Ectodermal cell (in vitro differentiated cells): ENCODE data around the gene RHEB.
A peak's percentile ranks its signal among the peaks of the same experiment; 100 is the strongest.

ENCODE experiments used
- H3K27ac ChIP-seq: 2 replicates; pipeline ENCODE4 v1.7.0; 2013; ENCODE audit warnings: mild to moderate bottlenecking, low read depth, low read length; ENCODE audit not compliant: insufficient read depth, poor library complexity, severe bottlenecking
- H3K27me3 ChIP-seq: 2 replicates; pipeline ENCODE4 v1.7.0; 2013; ENCODE audit warnings: mild to moderate bottlenecking, low read length; ENCODE audit not compliant: insufficient read depth, control insufficient read depth, poor library complexity, severe bottlenecking
- H3K36me3 ChIP-seq: one replicate; pipeline ENCODE4 v1.7.0; 2013; ENCODE audit warnings: low read length; ENCODE audit not compliant: control insufficient read depth, insufficient read depth
- H3K4me1 ChIP-seq: one replicate; pipeline ENCODE4 v1.7.0; 2013; ENCODE audit warnings: low read length; ENCODE audit not compliant: control insufficient read depth, insufficient read depth
- H3K4me3 ChIP-seq: 2 replicates; pipeline ENCODE4 v1.7.0; 2013; ENCODE audit warnings: low read depth, low read length, control low read depth; ENCODE audit not compliant: insufficient read depth
- H3K9me3 ChIP-seq: 2 replicates; pipeline ENCODE4 v1.7.0; 2013; ENCODE audit warnings: mild to moderate bottlenecking, low read length, moderate library complexity; ENCODE audit not compliant: control insufficient read depth
- WGBS, 2 experiments: methylation state at CpG; one replicate each; pipeline ENCODE4 v1.1.7; 2013; ENCODE audit warnings: missing lambda C conversion rate in 2 of 2; 5-methylcytosine and 5-hydroxymethylcytosine counted together

RHEB gene

GRCh38 chr7:151504715-151505326 lies 14.9 kb downstream of the RHEB start:
- Histone ChIP-seq H3K4me1 (peaks cover 14% of the 10 kb centered on the region), H3K27me3 (no peaks in the 10 kb centered on the region), H3K4me3 (no peak overlapping the region), H3K9me3 (no peaks in the 10 kb centered on the region), H3K27ac (no peak overlapping the region), H3K36me3 (no peaks in the 10 kb centered on the region)
- 89 to 90% methylated on average over 4 of the region's 4 CpGs for WGBS, 2 experiments

GRCh38 chr7:151503902-151504714 lies 15.6 kb downstream of the RHEB start:
- Histone ChIP-seq H3K4me1 (peaks cover 10% of the 10 kb centered on the region), H3K4me3 (no peak overlapping the region), H3K27ac (no peak overlapping the region), H3K27me3 (no peaks in the 10 kb centered on the region), H3K9me3 (no peaks in the 10 kb centered on the region), H3K36me3 (no peaks in the 10 kb centered on the region)
- 89 to 93% methylated on average over 7 of the region's 7 CpGs for WGBS, 2 experiments

DNA sequence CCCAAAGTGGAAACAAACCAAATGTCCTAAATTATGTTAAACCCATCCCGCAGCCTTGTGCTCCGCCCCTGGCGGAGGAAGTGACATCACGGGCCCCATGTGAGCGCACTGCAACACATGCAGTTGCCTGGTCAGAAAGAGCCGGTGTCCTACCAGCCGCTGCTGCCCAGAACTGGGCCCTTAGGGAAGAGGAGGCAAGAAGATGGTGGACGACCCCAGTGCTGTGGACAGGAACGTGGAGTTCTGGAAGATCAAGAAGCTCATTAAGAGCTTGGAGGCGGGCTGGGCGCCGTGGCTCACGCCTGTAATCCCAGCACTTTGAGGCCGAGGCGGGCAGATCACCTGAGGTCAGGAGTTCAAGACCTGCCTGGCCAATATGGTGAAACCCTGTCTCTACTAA lies 18.0 kb downstream of the RHEB start:
- Histone ChIP-seq H3K36me3 (no peaks in the 10 kb centered on the region), H3K4me3 (no peak overlapping the region), H3K27ac (no peak overlapping the region), H3K9me3 (no peaks in the 10 kb centered on the region), H3K4me1 (peaks cover 8% of the 10 kb centered on the region), H3K27me3 (no peaks in the 10 kb centered on the region)
- WGBS, 2 experiments, result 95 to 96% methylated on average over 15 of the region's 15 CpGs

DNA sequence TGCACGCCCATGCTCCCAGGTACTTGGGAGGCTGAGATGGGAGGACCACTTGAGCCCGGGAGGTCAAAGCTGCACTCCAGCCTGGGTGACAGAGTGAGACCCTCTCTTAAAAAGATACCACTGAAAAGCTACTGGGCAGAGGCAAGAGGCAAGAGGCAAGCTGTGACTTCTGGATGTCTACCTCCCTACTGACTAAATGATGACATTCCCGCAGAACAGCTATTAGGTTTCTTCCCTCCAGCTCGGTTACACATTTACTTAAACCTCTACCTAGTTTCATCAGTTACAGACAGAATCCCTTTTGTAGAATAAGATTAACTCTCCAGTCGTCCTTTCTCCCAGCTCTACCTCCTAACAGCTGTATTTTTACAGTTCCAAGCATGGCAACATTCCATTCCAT lies 21.2 kb downstream of the RHEB start:
- Histone ChIP-seq H3K27ac (no peak overlapping the region), H3K36me3 (no peaks in the 10 kb centered on the region), H3K4me1 (peaks cover 12% of the 10 kb centered on the region), H3K4me3 (no peak overlapping the region), H3K27me3 (no peaks in the 10 kb centered on the region), H3K9me3 (no peaks in the 10 kb centered on the region)
- 88 to 92% methylated on average over 5 of the region's 5 CpGs for WGBS, 2 experiments

- Histone ChIP-seq H3K27ac (no peak overlapping the region), H3K4me3 (no peak overlapping the region), H3K4me1 (peaks cover 12% of the 10 kb centered on the region), H3K27me3 (no peaks in the 10 kb centered on the region), H3K9me3 (no peaks in the 10 kb centered on the region), H3K36me3 (no peaks in the 10 kb centered on the region)
- 93 to 98% methylated on average over 10 of the region's 10 CpGs for WGBS, 2 experiments
These were observed 22.3 kb downstream of the RHEB start for GRCh38 chr7:151497306-151497871.

GRCh38 chr7:151495360-151495759 lies 24.3 kb downstream of the RHEB start:
- Histone ChIP-seq H3K36me3 (no peaks in the 10 kb centered on the region), H3K9me3 (no peaks in the 10 kb centered on the region), H3K27me3 (no peaks in the 10 kb centered on the region), H3K4me3 (no peak overlapping the region), H3K4me1 (peaks cover 12% of the 10 kb centered on the region), H3K27ac (no peak overlapping the region)
- 87 to 88% methylated on average over 2 of the region's 2 CpGs for WGBS, 2 experiments

GRCh38 chr7:151494298-151495284 lies 25.1 kb downstream of the RHEB start:
- 37 to 43% methylated on average over 12 to 13 of the region's 13 CpGs for WGBS, 2 experiments
- no peaks in the 10 kb centered on the region for H3K9me3 ChIP-seq

GRCh38 chr7:151493083-151493482 lies 26.6 kb downstream of the RHEB start:
- Histone ChIP-seq H3K9me3 (no peaks in the 10 kb centered on the region), H3K4me3 (no peak overlapping the region), H3K4me1 (peaks cover 6% of the 10 kb centered on the region), H3K27ac (no peak overlapping the region), H3K36me3 (no peaks in the 10 kb centered on the region), H3K27me3 (no peaks in the 10 kb centered on the region)
- 91 to 93% methylated on average over 8 of the region's 8 CpGs for WGBS, 2 experiments

More at GRCh38 chr7:151494298-151495284, 25.1 kb downstream of the RHEB start:
- H3K27me3 ChIP-seq, result no peaks in the 10 kb centered on the region
- H3K36me3 ChIP-seq, result no peaks in the 10 kb centered on the region
- peaks cover 12% of the 10 kb centered on the region for H3K4me1 ChIP-seq
- no peak overlapping the region for H3K4me3 ChIP-seq
- H3K27ac ChIP-seq, result peak overlapping the region; percentile 2

- 99 to 100% methylated on average over 3 of the region's 3 CpGs for WGBS, 2 experiments
- H3K9me3 ChIP-seq, result no peaks in the 10 kb centered on the region
- no peaks in the 10 kb centered on the region for H3K36me3 ChIP-seq
- no peak overlapping the region for H3K27ac ChIP-seq
- no peak overlapping the region for H3K4me3 ChIP-seq
- no peaks in the 10 kb centered on the region for H3K27me3 ChIP-seq
- H3K4me1 ChIP-seq, result peaks cover 6% of the 10 kb centered on the region
These were observed 27.8 kb downstream of the RHEB start for GRCh38 chr7:151491859-151492258.
